H1 (cell line): ENCODE data around the gene SPATS2. TPM values are rescaled to one million over a fixed set of nuclear protein-coding genes. Genes with fewer than 3 reads are reported as not detected.

ENCODE experiments used
- CTCF ChIA-PET: fragments of 300-600 bp; sonication (Branson Sonifier 250); formaldehyde crosslinking; loops from one replicate; lab custom pipeline; 2021; ENCODE audit not compliant: partially characterized antibody; lab: Charles Lee
- POLR2A ChIA-PET: fragments of 300-600 bp; sonication (Branson Sonifier 250); formaldehyde crosslinking; loops from one replicate; lab custom pipeline; 2021; ENCODE audit warnings: inconsistent platforms; ENCODE audit not compliant: partially characterized antibody; lab: Charles Lee
- DNase-seq, 2 experiments: peaks; one replicate each; pipeline versions ENCODE4 v3.0.0 to v3.0.0-alpha.2; 2010 to 2022; ENCODE audit warnings: low spot score in 2 of 2, low read depth in 1 of 2, mixed read lengths in 1 of 2
- FAIRE-seq: peaks from 2 replicates; lab custom pipeline; 2011; peaks lifted over from hg19 to GRCh38; lab: Jason Lieb, UNC
- H2AFZ ChIP-seq: 2 replicates; pipeline ENCODE4 v1.8.1; 2012; ENCODE audit warnings: low read length, inconsistent platforms
- H2AK5ac ChIP-seq: 2 replicates; pipeline ENCODE4 v1.6.1; 2013; ENCODE audit warnings: low read depth, low read length
- H2BK120ac ChIP-seq: replicated peaks from 2 replicates; pipeline ENCODE3; 2013; ENCODE audit warnings: low read depth, low read length, inconsistent platforms
- H2BK12ac ChIP-seq: 2 replicates; pipeline ENCODE4 v1.6.1; 2013; ENCODE audit warnings: low read depth, low read length
- H2BK15ac ChIP-seq: 2 replicates; pipeline ENCODE4 v1.6.1; 2013; ENCODE audit warnings: low read length
- H2BK20ac ChIP-seq: 2 replicates; pipeline ENCODE4 v1.6.1; 2013; ENCODE audit warnings: low read length
- H2BK5ac ChIP-seq: 2 replicates; pipeline ENCODE4 v1.6.1; 2013; ENCODE audit warnings: low read depth, low read length
- H3K14ac ChIP-seq: 2 replicates; pipeline ENCODE4 v1.6.1; 2013; ENCODE audit warnings: inconsistent platforms; ENCODE audit not compliant: insufficient read length
- H3K18ac ChIP-seq: 2 replicates; pipeline ENCODE4 v1.6.1; 2013; ENCODE audit warnings: low read length; ENCODE audit errors: extremely low read depth
- H3K23ac ChIP-seq: 2 replicates; pipeline ENCODE4 v1.6.1; 2013; ENCODE audit warnings: inconsistent platforms; ENCODE audit not compliant: insufficient read length
- H3K23me2 ChIP-seq: 2 replicates; pipeline ENCODE4 v1.6.1; 2013; ENCODE audit warnings: low read depth, low read length
- H3K27ac ChIP-seq: 2 replicates; pipeline ENCODE4 v1.6.1; 2011; ENCODE audit warnings: low read depth, low read length, inconsistent platforms
- H3K27me3 ChIP-seq, 4 experiments: replicated peaks in 1 of 4; 1 replicate in 1 of 4; 2 replicates in 3 of 4; pipeline versions ENCODE4 v1.6.1 to v1.8.1; 2011 to 2013; ENCODE audit warnings: low read length in 3 of 4, mild to moderate bottlenecking in 3 of 4, inconsistent platforms in 2 of 4, mixed read lengths in 2 of 4, moderate library complexity in 1 of 4; ENCODE audit not compliant: control insufficient read depth in 3 of 4, insufficient read depth in 3 of 4; ENCODE audit errors: extremely low read depth in 1 of 4
- H3K36me3 ChIP-seq, 4 experiments: 2 replicates each; pipeline versions ENCODE4 v1.6.1 to v1.8.1; 2011 to 2013; ENCODE audit warnings: mild to moderate bottlenecking in 4 of 4, low read length in 3 of 4, moderate library complexity in 2 of 4, control low read depth in 1 of 4, inconsistent platforms in 1 of 4; ENCODE audit not compliant: insufficient read depth in 4 of 4, control insufficient read depth in 2 of 4
- H3K4ac ChIP-seq: replicated peaks from 2 replicates; pipeline ENCODE3; 2013; ENCODE audit warnings: low read length, low read depth, mixed read lengths, inconsistent platforms; ENCODE audit not compliant: insufficient read length
- H3K4me1 ChIP-seq, 4 experiments: replicated peaks in 1 of 4; 1 replicate in 1 of 4; 2 replicates in 3 of 4; pipeline versions ENCODE4 v1.6.1 to v1.8.1; 2011 to 2013; ENCODE audit warnings: low read length in 3 of 4, inconsistent platforms in 2 of 4, mixed read lengths in 1 of 4; ENCODE audit not compliant: insufficient read depth in 4 of 4, control insufficient read depth in 3 of 4
- H3K4me2 ChIP-seq, 2 experiments: 2 replicates each; pipeline versions ENCODE4 v1.6.1 to v1.8.1; 2011 to 2013; ENCODE audit warnings: low read depth in 2 of 2, low read length in 2 of 2, control low read depth in 1 of 2, inconsistent platforms in 1 of 2, mild to moderate bottlenecking in 1 of 2; ENCODE audit not compliant: insufficient read depth in 1 of 2
- H3K4me3 ChIP-seq, 4 experiments: fragments of 200-600, 300-600 bp in 1 of 4; sonication (generic), shearing (Covaris generic), sonication (Bioruptor Twin) in 1 of 4; 2 replicates each; pipeline versions ENCODE4 v1.5.1 to v1.8.1; 2011 to 2016; ENCODE audit warnings: low read length in 4 of 4, low read depth in 3 of 4, control low read depth in 2 of 4, inconsistent platforms in 2 of 4, mild to moderate bottlenecking in 2 of 4, mixed read lengths in 1 of 4, moderate library complexity in 1 of 4; ENCODE audit not compliant: insufficient read depth in 2 of 4; ENCODE audit errors: extremely low read depth in 1 of 4
- H3K56ac ChIP-seq: replicated peaks from 2 replicates; pipeline ENCODE3; 2013; ENCODE audit warnings: low read depth, mild to moderate bottlenecking, mixed read lengths, low read length, inconsistent platforms; ENCODE audit not compliant: insufficient read length
- H3K79me1 ChIP-seq: 2 replicates; pipeline ENCODE4 v1.6.1; 2013; ENCODE audit warnings: low read depth, low read length, control low read depth
- H3K79me2 ChIP-seq, 2 experiments: 2 replicates each; pipeline versions ENCODE4 v1.6.1 to v1.8.1; 2012 to 2013; ENCODE audit warnings: low read length in 2 of 2, mild to moderate bottlenecking in 2 of 2, inconsistent platforms in 1 of 2; ENCODE audit not compliant: insufficient read depth in 2 of 2, control insufficient read depth in 1 of 2
- H3K9ac ChIP-seq, 4 experiments: replicated peaks in 1 of 4; 1 replicate in 1 of 4; 2 replicates in 3 of 4; pipeline versions ENCODE4 v1.6.1 to v1.8.1; 2011 to 2013; ENCODE audit warnings: low read depth in 3 of 4, low read length in 3 of 4, control low read depth in 2 of 4, mild to moderate bottlenecking in 2 of 4, moderate library complexity in 2 of 4, inconsistent platforms in 1 of 4; ENCODE audit errors: extremely low read depth in 1 of 4
- H3K9me3 ChIP-seq, 2 experiments: 2 replicates each; pipeline versions ENCODE4 v1.6.1 to v1.8.1; 2012 to 2013; ENCODE audit warnings: mild to moderate bottlenecking in 2 of 2, moderate library complexity in 2 of 2, control low read depth in 1 of 2, inconsistent platforms in 1 of 2, low read depth in 1 of 2, low read length in 1 of 2, mixed read lengths in 1 of 2; ENCODE audit not compliant: insufficient read depth in 2 of 2
- H4K20me1 ChIP-seq, 2 experiments: replicated peaks in 1 of 2; 2 replicates each; pipeline versions ENCODE3 to v1.8.1; 2011 to 2013; ENCODE audit warnings: inconsistent platforms in 2 of 2, low read length in 2 of 2, mild to moderate bottlenecking in 1 of 2; ENCODE audit not compliant: insufficient read depth in 2 of 2, control insufficient read depth in 1 of 2
- H4K5ac ChIP-seq: 2 replicates; pipeline ENCODE4 v1.6.1; 2013; ENCODE audit warnings: low read length, low read depth, mixed read lengths, inconsistent platforms; ENCODE audit not compliant: insufficient read length
- H4K8ac ChIP-seq: 2 replicates; pipeline ENCODE4 v1.8.0; 2013; ENCODE audit warnings: mild to moderate bottlenecking, moderate library complexity, low read length, inconsistent platforms; ENCODE audit not compliant: insufficient read depth; ENCODE audit errors: extremely low read depth
- H4K91ac ChIP-seq: replicated peaks from 2 replicates; pipeline ENCODE3; 2013; ENCODE audit warnings: low read length, mixed read lengths, inconsistent platforms; ENCODE audit not compliant: insufficient read length
- BCL11A ChIP-seq, 2 experiments: IDR thresholded peaks; one replicate each; pipeline ENCODE4 v1.6.1; 2011; ENCODE audit warnings: low read depth in 2 of 2, low read length in 2 of 2, mild to moderate bottlenecking in 2 of 2
- CTBP2 ChIP-seq: IDR thresholded peaks from 2 replicates; pipeline ENCODE4 v1.7.0; 2011; ENCODE audit warnings: borderline replicate concordance, mild to moderate bottlenecking, moderate library complexity, mixed read lengths, low read length; ENCODE audit not compliant: insufficient read depth, insufficient read length
- EP300 ChIP-seq, 2 experiments: IDR thresholded peaks; 1 replicate in 1 of 2; 2 replicates in 1 of 2; pipeline ENCODE4 v1.6.1; 2011 to 2012; ENCODE audit warnings: low read depth in 2 of 2, low read length in 2 of 2, mild to moderate bottlenecking in 2 of 2, borderline replicate concordance in 1 of 2, inconsistent platforms in 1 of 2, moderate library complexity in 1 of 2
- GABPA ChIP-seq: IDR thresholded peaks from 2 replicates; pipeline ENCODE4 v1.6.1; 2011; ENCODE audit warnings: mild to moderate bottlenecking, low read length, moderate library complexity, borderline replicate concordance; ENCODE audit not compliant: insufficient read depth
- NRF1 ChIP-seq: IDR thresholded peaks from 2 replicates; pipeline ENCODE4 v1.6.1; 2011; ENCODE audit warnings: mild to moderate bottlenecking, low read depth, low read length, improper control_type of control experiment
- POLR2AphosphoS5 ChIP-seq: IDR thresholded peaks from 2 replicates; pipeline ENCODE4 v1.6.1; 2011; ENCODE audit warnings: low read depth, low read length
- SP1 ChIP-seq: IDR thresholded peaks from 2 replicates; pipeline ENCODE4 v1.6.1; 2011; ENCODE audit warnings: low read depth, low read length
- SP2 ChIP-seq: IDR thresholded peaks from 2 replicates; pipeline ENCODE4 v1.6.1; 2012; ENCODE audit warnings: mild to moderate bottlenecking, low read length, inconsistent platforms
- SP4 ChIP-seq: IDR thresholded peaks from 2 replicates; pipeline ENCODE4 v1.6.1; 2012; ENCODE audit warnings: low read length, inconsistent platforms
- WGBS, 2 experiments: shearing (Covaris generic) in 1 of 2; methylation state at CpG; one replicate each; pipeline versions ENCODE4 v1.1.6 to v1.1.7; 2013 to 2015; ENCODE audit warnings: low lambda C conversion rate in 2 of 2, mixed read lengths in 2 of 2, inconsistent platforms in 1 of 2, low coverage in 1 of 2, missing lambda C conversion rate in 1 of 2; ENCODE audit not compliant: insufficient replicate concordance in 2 of 2, insufficient coverage in 1 of 2, insufficient read length in 1 of 2; ENCODE audit errors: extremely low coverage in 1 of 2, missing lambda C conversion rate in 1 of 2; 5-methylcytosine and 5-hydroxymethylcytosine counted together
- polyA plus RNA-seq, 7 experiments: library from polyadenylated mRNA; depleted of rRNA in 3 of 7; stranded (reverse) in 5 of 7; unstranded in 2 of 7; fragments of >200 nt in 5 of 7; fragments of 200-250 nt in 2 of 7; gene quantifications; 1 replicate in 5 of 7; 2 replicates in 1 of 7; 4 replicates in 1 of 7; pipeline versions ENCODE4 v1.2.1 to v1.2.3, GENCODE V29; 2011 to 2013; ENCODE audit warnings: missing spikeins in 2 of 7, mixed read lengths in 2 of 7
- total RNA-seq: library from RNA; stranded (reverse); fragmentation: NEBNext Ultra II Directional; extraction: Animal tissue kit (Norgen Biotek cat#: 25700); gene quantifications from 2 replicates; pipeline ENCODE4 v1.2.1, GENCODE V29; 2021

The SPATS2 gene
- total and polyA plus RNA-seq, 2 of the 8 experiments (the other 6 are each of a cell fraction or from before 2014, with no cell fraction given) = 19.2 to 24.5 TPM

GRCh38 chr12:49525942-49526341 is 158.7 kb downstream of the SPATS2 start:
- Histone ChIP-seq H3K4ac (no peak overlapping the region), H3K9ac (no peak overlapping the region), H4K20me1 (no peaks in the 10 kb centered on the region), H2AK5ac (no peak overlapping the region), H3K27me3 (no peaks in the 10 kb centered on the region), H2BK12ac (no peak overlapping the region), H3K27ac (no peak overlapping the region), H3K79me2 (no peaks in the 10 kb centered on the region), H4K5ac (no peak overlapping the region), H3K36me3 (peaks cover 6 to 26% (median 12%) of the 10 kb centered on the region in 4 experiments; a peak in 6 of 8 replicates), H2BK120ac (no peak overlapping the region), H4K8ac (no peak overlapping the region), H3K56ac (no peak overlapping the region), H3K14ac (no peak overlapping the region), H3K4me3 (no peak overlapping the region; a peak in 1 of 8 replicates), H3K4me1 (peaks cover 0 to 3% (median 0%) of the 10 kb centered on the region in 4 experiments; a peak in 1 of 7 replicates), H2BK15ac (no peak overlapping the region), H3K18ac (no peak overlapping the region), H2BK5ac (no peak overlapping the region), H3K9me3 (no peaks in the 10 kb centered on the region), H2BK20ac (no peak overlapping the region), H2AFZ (no peak overlapping the region), H3K79me1 (no peaks in the 10 kb centered on the region), H3K23ac (no peak overlapping the region), H3K4me2 (no peak overlapping the region), H4K91ac (no peak overlapping the region), H3K23me2 (no peaks in the 10 kb centered on the region)
- FAIRE-seq (no peak), DNase-seq (no peak)
- ChIA-PET CTCF (interaction anchor here (0.8 to 10.7 kb wide), 7 partner anchors 10 to 229 kb away, joined by 3 to 72 read pairs (median 7); no protein-coding TSS in a partner anchor), POLR2A (no interaction called here)
- WGBS, 2 experiments = 93% methylated on average over 7 of the region's 7 CpGs; no CpG with 5 or more reads in 1 of the 2 experiments
- TF ChIP-seq SP1 (no peak), GABPA (no peak), SP2 (no peak), POLR2AphosphoS5 (no peak), CTBP2 (no peak), SP4 (no peak), BCL11A (IDR thresholded peaks at IDR 0.05; ENCODE audit: low read depth in 2 of 2, low read length in 2 of 2) (no peak), NRF1 (no peak), EP300 (IDR thresholded peaks at IDR 0.05; ENCODE audit: borderline replicate concordance in 1 of 2, low read depth in 2 of 2, low read length in 2 of 2) (no peak)
